WTC11 (cell line): ENCODE measurements around the gene NRXN3. TPM values are rescaled to one million over a fixed set of nuclear protein-coding genes. Genes with fewer than 3 reads are reported as not detected.

Experiments
- ATAC-seq: fragments of 200-7000 bp; cut with Tn5 transposase; 2 replicates; pipeline ENCODE4 v1.10.0; 2021; ENCODE audit warnings: mild to moderate bottlenecking, moderate library complexity
- CTCF ChIA-PET: fragments of 300-600 bp; sonication (Branson Sonifier 250); formaldehyde crosslinking; loops from one replicate; lab custom pipeline; 2021; ENCODE audit warnings: antibody characterized with exemption; lab: Charles Lee
- POLR2A ChIA-PET: fragments of 350-600 bp; sonication (Branson Sonifier 250); formaldehyde crosslinking; loops from one replicate; lab custom pipeline; 2021; ENCODE audit warnings: antibody characterized with exemption; lab: Charles Lee
- DNase-seq: peaks from one replicate; pipeline ENCODE4 v3.0.0; 2021; ENCODE audit warnings: low spot score
- H3K27ac Mint-ChIP-seq: 2 replicates; pipeline ENCODE4 v1.8.0; 2021; ENCODE audit warnings: mixed read lengths
- H3K27me3 Mint-ChIP-seq: 2 replicates; pipeline ENCODE4 v1.8.0; 2021; ENCODE audit warnings: low read depth, mild to moderate bottlenecking, moderate library complexity, mixed read lengths
- H3K36me3 Mint-ChIP-seq: 2 replicates; pipeline ENCODE4 v1.8.0; 2021; ENCODE audit warnings: mixed read lengths
- H3K4me1 Mint-ChIP-seq: 2 replicates; pipeline ENCODE4 v1.8.0; 2022; ENCODE audit warnings: mixed read lengths
- H3K4me3 Mint-ChIP-seq: 2 replicates; pipeline ENCODE4 v1.8.0; 2021; ENCODE audit warnings: mild to moderate bottlenecking, moderate library complexity, mixed read lengths
- H3K9me3 Mint-ChIP-seq: 2 replicates; pipeline ENCODE4 v1.8.0; 2021; ENCODE audit warnings: mixed read lengths
- AFF4 ChIP-seq: sonication (generic); formaldehyde crosslinking; IDR thresholded peaks from 2 replicates; pipeline ENCODE4 v1.8.1; 2023; ENCODE audit warnings: mild to moderate bottlenecking, missing genetic modification reagents, borderline replicate concordance
- ATF6 ChIP-seq: sonication (generic); formaldehyde crosslinking; IDR thresholded peaks from 2 replicates; pipeline ENCODE4 v1.8.1; 2023; ENCODE audit warnings: mild to moderate bottlenecking, missing genetic modification reagents
- E2F1 ChIP-seq: sonication (generic); formaldehyde crosslinking; IDR thresholded peaks from 2 replicates; pipeline ENCODE4 v1.8.0; 2022; ENCODE audit warnings: mild to moderate bottlenecking, missing genetic modification reagents
- ETV6 ChIP-seq: sonication (generic); formaldehyde crosslinking; IDR thresholded peaks from 2 replicates; pipeline ENCODE4 v1.8.1; 2022; ENCODE audit warnings: mild to moderate bottlenecking, missing genetic modification reagents
- FOXJ3 ChIP-seq: sonication (generic); formaldehyde crosslinking; IDR thresholded peaks from 2 replicates; pipeline ENCODE4 v1.9.0; 2021; ENCODE audit warnings: missing genetic modification reagents, mild to moderate bottlenecking, borderline replicate concordance
- FOXK1 ChIP-seq: sonication (generic); formaldehyde crosslinking; IDR thresholded peaks from 2 replicates; pipeline ENCODE4 v1.8.0; 2022; ENCODE audit warnings: mild to moderate bottlenecking, moderate library complexity, missing genetic modification reagents
- GTF2I ChIP-seq: fragments of 250-450 bp; sonication (Bioruptor Pico); conservative IDR thresholded peaks from 2 replicates; pipeline ENCODE4 v1.4.0; 2021; ENCODE audit warnings: mild to moderate bottlenecking
- HMGA2 ChIP-seq: fragments of 250-450 bp; sonication (Bioruptor Pico); IDR thresholded peaks from 2 replicates; pipeline ENCODE4 v1.4.0; 2021; ENCODE audit warnings: mild to moderate bottlenecking, moderate library complexity
- IRF2 ChIP-seq: sonication (generic); formaldehyde crosslinking; IDR thresholded peaks from 2 replicates; pipeline ENCODE4 v1.8.0; 2022; ENCODE audit warnings: low read depth, missing genetic modification reagents, borderline replicate concordance
- JAZF1 ChIP-seq: fragments of 250-450 bp; sonication (Bioruptor Pico); IDR thresholded peaks from 2 replicates; pipeline ENCODE4 v1.9.0; 2021; ENCODE audit warnings: moderate library complexity, mild to moderate bottlenecking, inconsistent platforms
- JUN ChIP-seq: sonication (generic); formaldehyde crosslinking; IDR thresholded peaks from 2 replicates; pipeline ENCODE4 v1.8.0; 2023; ENCODE audit warnings: mild to moderate bottlenecking, missing genetic modification reagents
- KAT7 ChIP-seq: sonication (generic); formaldehyde crosslinking; IDR thresholded peaks from 2 replicates; pipeline ENCODE4 v1.8.1; 2023; ENCODE audit warnings: missing genetic modification reagents, mild to moderate bottlenecking, borderline replicate concordance
- MAX ChIP-seq: sonication (generic); formaldehyde crosslinking; IDR thresholded peaks from 2 replicates; pipeline ENCODE4 v1.8.0; 2022; ENCODE audit warnings: mild to moderate bottlenecking, missing genetic modification reagents
- OVOL2 ChIP-seq: fragments of 250-450 bp; sonication (Bioruptor Pico); IDR thresholded peaks from 2 replicates; pipeline ENCODE4 v1.9.0; 2021; ENCODE audit warnings: mild to moderate bottlenecking, borderline replicate concordance
- PRRX2 ChIP-seq: fragments of 250-450 bp; sonication (Bioruptor Pico); IDR thresholded peaks from 2 replicates; pipeline ENCODE4 v1.8.0; 2021; ENCODE audit warnings: mild to moderate bottlenecking
- SOX15 ChIP-seq: fragments of 250-450 bp; sonication (Bioruptor Pico); IDR thresholded peaks from 2 replicates; pipeline ENCODE4 v1.9.0; 2021; ENCODE audit warnings: mild to moderate bottlenecking
- TEAD1 ChIP-seq: sonication (generic); formaldehyde crosslinking; IDR thresholded peaks from 2 replicates; pipeline ENCODE4 v1.8.0; 2022; ENCODE audit warnings: mild to moderate bottlenecking, missing genetic modification reagents
- TEAD4 ChIP-seq: sonication (generic); formaldehyde crosslinking; IDR thresholded peaks from 2 replicates; pipeline ENCODE4 v1.8.0; 2022; ENCODE audit warnings: mild to moderate bottlenecking, missing genetic modification reagents
- TP53 ChIP-seq: sonication (generic); formaldehyde crosslinking; IDR thresholded peaks from 2 replicates; pipeline ENCODE4 v1.8.1; 2023; ENCODE audit warnings: mild to moderate bottlenecking, missing genetic modification reagents
- USF1 ChIP-seq: sonication (generic); formaldehyde crosslinking; IDR thresholded peaks from 2 replicates; pipeline ENCODE4 v1.8.0; 2022; ENCODE audit warnings: mild to moderate bottlenecking, missing genetic modification reagents
- ZBTB43 ChIP-seq: sonication (generic); formaldehyde crosslinking; IDR thresholded peaks from 2 replicates; pipeline ENCODE4 v1.8.1; 2023; ENCODE audit warnings: mild to moderate bottlenecking, missing genetic modification reagents
- ZNF263 ChIP-seq: sonication (generic); formaldehyde crosslinking; IDR thresholded peaks from 2 replicates; pipeline ENCODE4 v1.8.1; 2022; ENCODE audit warnings: low read depth, mild to moderate bottlenecking, moderate library complexity, missing genetic modification reagents
- ZNF423 ChIP-seq: fragments of 250-450 bp; sonication (Bioruptor Pico); IDR thresholded peaks from 2 replicates; pipeline ENCODE4 v2.1.2; 2022; ENCODE audit warnings: mild to moderate bottlenecking, moderate library complexity
- ZNF532 ChIP-seq: fragments of 250-450 bp; sonication (Bioruptor Pico); IDR thresholded peaks from 2 replicates; pipeline ENCODE4 v1.9.0; 2021; ENCODE audit warnings: mild to moderate bottlenecking, borderline replicate concordance
- ZNF671 ChIP-seq: fragments of 250-450 bp; sonication (Bioruptor Pico); IDR thresholded peaks from 2 replicates; pipeline ENCODE4 v1.8.0; 2021; ENCODE audit warnings: mild to moderate bottlenecking
- total RNA-seq: library from RNA; stranded (reverse); gene quantifications from 3 replicates; pipeline ENCODE4 v1.2.3, GENCODE V29; 2021

NRXN3 gene
- total RNA-seq, 1 experiment from 2014 or later = 3.0 TPM

GRCh38 chr14:79016828-79017505, 846.8 kb downstream of the NRXN3 start:
- TF ChIP-seq ZNF423 (CRISPR knock-in tag) (no peak), KAT7 (CRISPR knock-in tag) (no peak), GTF2I (CRISPR knock-in tag) (no peak), FOXJ3 (CRISPR knock-in tag) (no peak), JAZF1 (no peak), MAX (CRISPR knock-in tag) (no peak), TP53 (CRISPR knock-in tag) (no peak), OVOL2 (CRISPR knock-in tag) (no peak), JUN (no peak), ZNF532 (no peak), ZNF263 (no peak), ZBTB43 (no peak), TEAD1 (CRISPR knock-in tag) (no peak), ZNF671 (CRISPR knock-in tag) (no peak), IRF2 (CRISPR knock-in tag) (no peak), USF1 (no peak), E2F1 (CRISPR knock-in tag) (no peak), PRRX2 (CRISPR knock-in tag) (no peak)
- Mint-ChIP-seq H3K27me3 (peaks cover 30% of the 10 kb centered on the region), H3K27ac (no peak overlapping the region), H3K4me1 (no peaks in the 10 kb centered on the region), H3K4me3 (no peak overlapping the region), H3K36me3 (no peaks in the 10 kb centered on the region; the same call in 1 of the 2 replicates), H3K9me3 (peaks cover 37% of the 10 kb centered on the region)
- ATAC-seq (no peak), DNase-seq (no peak)
- ChIA-PET POLR2A (no interaction called here), CTCF (no interaction called here)

GRCh38 chr14:79017561-79017960, 847.4 kb downstream of the NRXN3 start:
- H3K27ac Mint-ChIP-seq = no peak overlapping the region
- CTCF ChIA-PET = no interaction called here
- peaks cover 36% of the 10 kb centered on the region for H3K27me3 Mint-ChIP-seq
- TF ChIP-seq ATF6 (CRISPR knock-in tag) = no peak
- no peak for TF ChIP-seq HMGA2 (CRISPR knock-in tag)
- TF ChIP-seq SOX15 (CRISPR knock-in tag) = no peak
- TF ChIP-seq ETV6 (CRISPR knock-in tag) = no peak
- no peak for TF ChIP-seq FOXK1 (CRISPR knock-in tag)
- TF ChIP-seq TEAD4 = no peak
- no peak for TF ChIP-seq AFF4 (CRISPR knock-in tag)

More at GRCh38 chr14:79017561-79017960, 847.4 kb downstream of the NRXN3 start:
- DNase-seq (no peak), ATAC-seq (no peak)
- Mint-ChIP-seq H3K4me1 (no peaks in the 10 kb centered on the region), H3K36me3 (no peaks in the 10 kb centered on the region; the same call in 1 of the 2 replicates), H3K4me3 (no peak overlapping the region), H3K9me3 (peaks cover 37% of the 10 kb centered on the region)
- POLR2A ChIA-PET = no interaction called here
